HepG2 (cell line): Measurements from ENCODE around the gene MYCBPAP. TPM values are rescaled to one million over a fixed set of nuclear protein-coding genes. Genes with fewer than 3 reads are reported as not detected.
A peak's percentile ranks its signal among the peaks of the same experiment; 100 is the strongest.

ENCODE experiments used
- CBX5 ChIP-seq: sonication (generic); formaldehyde crosslinking; IDR thresholded peaks from 2 replicates; pipeline ENCODE4 v1.4.0; 2020; ENCODE audit warnings: missing genetic modification reagents, borderline replicate concordance
- CHCHD3 ChIP-seq: sonication (generic); formaldehyde crosslinking; IDR thresholded peaks from 2 replicates; pipeline ENCODE4 v1.8.0; 2022; ENCODE audit warnings: mild to moderate bottlenecking, missing genetic modification reagents, moderate library complexity
- CREM ChIP-seq, 2 experiments: sonication (generic) in 1 of 2; formaldehyde crosslinking in 1 of 2; IDR thresholded peaks; 2 replicates each; pipeline versions ENCODE4 v1.4.0 to v1.6.1; 2016 to 2020; ENCODE audit warnings: antibody characterized with exemption in 1 of 2, mild to moderate bottlenecking in 1 of 2, missing genetic modification reagents in 1 of 2
- GZF1 ChIP-seq: sonication (generic); formaldehyde crosslinking; IDR thresholded peaks from 2 replicates; pipeline ENCODE4 v1.5.1; 2020; ENCODE audit warnings: mild to moderate bottlenecking, missing genetic modification reagents
- MTF1 ChIP-seq: sonication (generic); formaldehyde crosslinking; IDR thresholded peaks from 2 replicates; pipeline ENCODE4 v1.5.0; 2020; ENCODE audit warnings: missing genetic modification reagents
- PATZ1 ChIP-seq: sonication (generic); formaldehyde crosslinking; IDR thresholded peaks from 2 replicates; pipeline ENCODE4 v1.4.0; 2020; ENCODE audit warnings: missing genetic modification reagents
- PCBP1 ChIP-seq: fragments of 200-400 bp; formaldehyde crosslinking; IDR thresholded peaks from 2 replicates; pipeline ENCODE4 v1.6.1; 2017; ENCODE audit warnings: mild to moderate bottlenecking, low read depth, low read length, borderline replicate concordance
- POLR2A ChIP-seq, 2 experiments: IDR thresholded peaks; 2 replicates each; pipeline ENCODE4 v1.6.1; 2011; ENCODE audit warnings: low read depth in 2 of 2, low read length in 2 of 2, mild to moderate bottlenecking in 1 of 2, moderate library complexity in 1 of 2; ENCODE audit not compliant: insufficient read depth in 1 of 2
- RBFOX2 ChIP-seq: fragments of 200-400 bp; formaldehyde crosslinking; IDR thresholded peaks from 2 replicates; pipeline ENCODE4 v1.6.1; 2017; ENCODE audit warnings: low read depth, mild to moderate bottlenecking, low read length
- SETDB1 ChIP-seq: sonication (generic); formaldehyde crosslinking; IDR thresholded peaks from 2 replicates; pipeline ENCODE4 v1.5.1; 2020; ENCODE audit warnings: missing genetic modification reagents, mild to moderate bottlenecking, borderline replicate concordance
- TCF7L2 ChIP-seq: IDR thresholded peaks from 2 replicates; pipeline ENCODE4 v1.6.1; 2011; ENCODE audit warnings: mild to moderate bottlenecking, low read depth, low read length, moderate library complexity
- TOPORS ChIP-seq: sonication (generic); formaldehyde crosslinking; IDR thresholded peaks from 2 replicates; pipeline ENCODE4 v1.8.0; 2023; ENCODE audit warnings: mild to moderate bottlenecking, missing genetic modification reagents
- ZBTB38 ChIP-seq: sonication (generic); formaldehyde crosslinking; IDR thresholded peaks from 2 replicates; pipeline ENCODE4 v1.5.1; 2020; ENCODE audit warnings: mild to moderate bottlenecking, missing genetic modification reagents
- ZKSCAN1 ChIP-seq: fragments of 150-350 bp; IDR thresholded peaks from 2 replicates; pipeline ENCODE4 v1.6.1; 2014; ENCODE audit warnings: low read length
- ZNF232 ChIP-seq: sonication (generic); formaldehyde crosslinking; IDR thresholded peaks from 2 replicates; pipeline ENCODE4 v1.4.0; 2020; ENCODE audit warnings: missing genetic modification reagents, borderline replicate concordance
- ZNF564 ChIP-seq: sonication (generic); formaldehyde crosslinking; IDR thresholded peaks from 2 replicates; pipeline ENCODE4 v1.8.1; 2023; ENCODE audit warnings: mild to moderate bottlenecking, missing genetic modification reagents
- ZNF737 ChIP-seq: sonication (generic); formaldehyde crosslinking; IDR thresholded peaks from 2 replicates; pipeline ENCODE4 v1.5.0; 2020; ENCODE audit warnings: missing genetic modification reagents, mild to moderate bottlenecking, borderline replicate concordance
- ZNF780A ChIP-seq: sonication (generic); formaldehyde crosslinking; IDR thresholded peaks from 2 replicates; pipeline ENCODE4 v1.8.0; 2022; ENCODE audit warnings: mild to moderate bottlenecking, missing genetic modification reagents, moderate library complexity
- ZNF784 ChIP-seq: sonication (generic); formaldehyde crosslinking; IDR thresholded peaks from 2 replicates; pipeline ENCODE4 v1.5.1; 2020; ENCODE audit warnings: missing genetic modification reagents, mild to moderate bottlenecking, borderline replicate concordance
- ZNF841 ChIP-seq: sonication (generic); formaldehyde crosslinking; IDR thresholded peaks from 2 replicates; pipeline ENCODE4 v1.8.1; 2023; ENCODE audit warnings: missing genetic modification reagents, borderline replicate concordance
- polyA plus RNA-seq, 8 experiments: library from polyadenylated mRNA; depleted of rRNA in 3 of 8; stranded (reverse) in 7 of 8; unstranded in 1 of 8; fragments of >200 nt; fragmentation: Illumina TruSeq in 4 of 8; extraction: Trizol in 4 of 8; gene quantifications; 2 replicates each; pipeline versions ENCODE4 v1.2.1 to v1.2.3, GENCODE V29; 2011 to 2016; ENCODE audit warnings: low read depth in 4 of 8, missing spikeins in 1 of 8, mixed read lengths in 1 of 8; ENCODE audit not compliant: insufficient read depth in 1 of 8
- total RNA-seq, 5 experiments: library from RNA; depleted of rRNA; stranded (reverse); fragments of >200 nt; fragmentation: Illumina TruSeq; extraction: Trizol; gene quantifications; 2 replicates each; pipeline ENCODE4 v1.2.3, GENCODE V29; 2016; ENCODE audit warnings: low read depth in 1 of 5
- TF ChIP-seq, protein P1 (sequence below): sonication (generic); formaldehyde crosslinking; IDR thresholded peaks from 2 replicates; pipeline ENCODE4 v1.4.0; 2020; ENCODE audit warnings: mild to moderate bottlenecking, low read depth, missing genetic modification reagents
- TF ChIP-seq, protein P2 (sequence below): sonication (generic); formaldehyde crosslinking; IDR thresholded peaks from 2 replicates; pipeline ENCODE4 v1.5.1; 2020; ENCODE audit warnings: mild to moderate bottlenecking, missing genetic modification reagents, borderline replicate concordance

The MYCBPAP gene
- total and polyA plus RNA-seq, 2 of the 13 experiments (the other 11 are each of a cell fraction or from before 2014, with no cell fraction given), result 0.22 to 0.24 TPM

DNA sequence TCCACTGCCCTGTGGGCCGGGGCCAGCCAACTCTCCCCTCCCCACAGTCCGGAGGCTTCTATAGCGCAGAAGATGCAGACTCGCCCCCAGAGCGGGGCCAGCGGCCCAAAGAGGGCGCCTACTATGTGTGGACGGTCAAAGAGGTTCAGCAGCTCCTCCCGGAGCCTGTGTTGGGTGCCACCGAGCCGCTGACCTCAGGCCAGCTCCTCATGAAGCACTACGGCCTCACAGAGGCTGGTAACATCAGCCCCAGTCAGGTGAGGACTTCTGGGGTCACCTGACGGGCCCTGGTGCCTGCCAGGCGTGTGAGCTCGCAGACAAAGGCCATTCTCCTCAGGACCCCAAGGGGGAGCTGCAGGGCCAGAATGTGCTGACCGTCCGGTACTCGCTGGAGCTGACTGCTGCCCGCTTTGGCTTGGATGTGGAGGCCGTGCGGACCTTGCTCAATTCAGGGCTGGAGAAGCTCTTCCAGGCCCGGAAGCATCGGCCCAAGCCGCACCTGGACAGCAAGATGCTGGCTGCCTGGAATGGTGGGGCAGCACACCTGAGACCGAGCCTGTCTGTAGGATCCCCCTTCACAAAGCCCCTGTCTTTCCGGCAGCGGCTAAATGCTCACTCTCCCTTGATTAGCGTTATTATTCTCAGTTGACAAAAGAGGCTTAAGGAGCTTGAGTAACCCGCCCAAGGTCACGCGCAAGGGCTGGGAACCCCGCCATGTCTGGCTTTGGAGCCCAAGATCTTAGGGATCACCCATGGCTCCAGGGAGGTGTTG lies 42.6 kb downstream of the MYCBPAP start (continued):
- TF ChIP-seq SETDB1 (CRISPR knock-in tag), result no peak
- TF ChIP-seq ZBTB38 (CRISPR knock-in tag), result peak; percentile 100
- no peak for TF ChIP-seq CHCHD3 (CRISPR knock-in tag)
- TF ChIP-seq GZF1 (CRISPR knock-in tag), result no peak
- no peak; the same call in 1 of the 2 replicates for TF ChIP-seq RBFOX2
- TF ChIP-seq ZKSCAN1, result peak; percentile 83
- TF ChIP-seq ZNF780A (CRISPR knock-in tag), result no peak
- TF ChIP-seq ZNF564 (CRISPR knock-in tag), result no peak
- no peak for TF ChIP-seq ZNF737 (CRISPR knock-in tag)
- no peak for TF ChIP-seq ZNF841 (CRISPR knock-in tag)
- no peak for TF ChIP-seq CREM (IDR thresholded peaks at IDR 0.05)
- no peak for TF ChIP-seq CREM (CRISPR knock-in tag; IDR thresholded peaks at IDR 0.05)
- no peak for TF ChIP-seq TOPORS
- TF ChIP-seq POLR2A (IDR thresholded peaks at IDR 0.05; ENCODE audit: insufficient read depth in 1 of 2, low read depth in 2 of 2, low read length in 2 of 2), result no peak
- TF ChIP-seq, protein P1, sequence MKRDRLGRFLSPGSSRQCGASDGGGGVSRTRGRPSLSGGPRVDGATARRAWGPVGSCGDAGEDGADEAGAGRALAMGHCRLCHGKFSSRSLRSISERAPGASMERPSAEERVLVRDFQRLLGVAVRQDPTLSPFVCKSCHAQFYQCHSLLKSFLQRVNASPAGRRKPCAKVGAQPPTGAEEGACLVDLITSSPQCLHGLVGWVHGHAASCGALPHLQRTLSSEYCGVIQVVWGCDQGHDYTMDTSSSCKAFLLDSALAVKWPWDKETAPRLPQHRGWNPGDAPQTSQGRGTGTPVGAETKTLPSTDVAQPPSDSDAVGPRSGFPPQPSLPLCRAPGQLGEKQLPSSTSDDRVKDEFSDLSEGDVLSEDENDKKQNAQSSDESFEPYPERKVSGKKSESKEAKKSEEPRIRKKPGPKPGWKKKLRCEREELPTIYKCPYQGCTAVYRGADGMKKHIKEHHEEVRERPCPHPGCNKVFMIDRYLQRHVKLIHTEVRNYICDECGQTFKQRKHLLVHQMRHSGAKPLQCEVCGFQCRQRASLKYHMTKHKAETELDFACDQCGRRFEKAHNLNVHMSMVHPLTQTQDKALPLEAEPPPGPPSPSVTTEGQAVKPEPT (CRISPR knock-in tag), result no peak
- TF ChIP-seq PCBP1, result no peak
- TF ChIP-seq TCF7L2, result no peak
- no peak for TF ChIP-seq ZNF784 (CRISPR knock-in tag)
- no peak for TF ChIP-seq ZNF232 (CRISPR knock-in tag)
- peak; percentile 43; the same call in 1 of the 2 replicates for TF ChIP-seq PATZ1 (CRISPR knock-in tag)
- peak; percentile 26; the same call in 1 of the 2 replicates for TF ChIP-seq CBX5 (CRISPR knock-in tag)
- no peak for TF ChIP-seq MTF1 (CRISPR knock-in tag)
- TF ChIP-seq, protein P2, sequence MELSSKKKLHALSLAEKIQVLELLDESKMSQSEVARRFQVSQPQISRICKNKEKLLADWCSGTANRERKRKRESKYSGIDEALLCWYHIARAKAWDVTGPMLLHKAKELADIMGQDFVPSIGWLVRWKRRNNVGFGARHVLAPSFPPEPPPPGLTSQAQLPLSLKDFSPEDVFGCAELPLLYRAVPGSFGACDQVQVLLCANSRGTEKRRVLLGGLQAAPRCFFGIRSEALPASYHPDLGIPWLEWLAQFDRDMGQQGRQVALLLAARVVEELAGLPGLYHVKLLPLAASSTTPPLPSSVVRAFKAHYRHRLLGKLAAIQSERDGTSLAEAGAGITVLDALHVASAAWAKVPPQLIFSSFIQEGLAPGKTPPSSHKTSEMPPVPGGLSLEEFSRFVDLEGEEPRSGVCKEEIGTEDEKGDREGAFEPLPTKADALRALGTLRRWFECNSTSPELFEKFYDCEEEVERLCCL (CRISPR knock-in tag), result no peak
